ENCODE data around the gene FSCN2.

Gene FSCN2

GRCh38 chr17:81502471-81503017, 25.6 kb upstream of the FSCN2 start:
- Histone ChIP-seq H3K79me2 (ENCODE audit: insufficient read depth, low read length) (peaks cover 2% of the 10 kb centered on the region; the same call in 1 of the 2 replicates), H3K9me3 (ENCODE audit: insufficient read depth, low read depth, low read length) (no peaks in the 10 kb centered on the region), H4K20me1 (ENCODE audit: insufficient read depth, low read length, poor library complexity, severe bottlenecking) (peaks cover 3% of the 10 kb centered on the region)

GRCh38 chr17:81503619-81504018, 24.6 kb upstream of the FSCN2 start:
- H3K9me2 ChIP-seq (replicated peaks; ENCODE audit: low read depth, low read length) = no peaks in the 10 kb centered on the region
- TF ChIP-seq CTCF (conservative IDR thresholded peaks at IDR 0.05; ENCODE audit: low read length) (no peak), EZH2phosphoT487 (IDR thresholded peaks at IDR 0.05; ENCODE audit: borderline replicate concordance) (no peak)
- peaks cover 13% of the 10 kb centered on the region for H3K79me2 ChIP-seq (ENCODE audit: insufficient read depth, low read length)
- no peak overlapping the region for H3K4me2 ChIP-seq (ENCODE audit: low read depth, low read length, poor library complexity, severe bottlenecking)
- no peak overlapping the region for H2AFZ ChIP-seq (ENCODE audit: low read length)
- peaks cover 9% of the 10 kb centered on the region for H3K4me1 ChIP-seq (ENCODE audit: insufficient read depth, low read length, poor library complexity, severe bottlenecking)
- H4K20me1 ChIP-seq (ENCODE audit: insufficient read depth, low read length, poor library complexity, severe bottlenecking) = peaks cover 11% of the 10 kb centered on the region
- no peak overlapping the region for H3K9ac ChIP-seq (ENCODE audit: low read depth, low read length, poor library complexity, severe bottlenecking)
- no peaks in the 10 kb centered on the region for H3K9me3 ChIP-seq (ENCODE audit: insufficient read depth, low read depth, low read length)
- peaks cover 7% of the 10 kb centered on the region for H3F3A ChIP-seq (ENCODE audit: low read depth)
- no peaks in the 10 kb centered on the region for H3K27me3 ChIP-seq (ENCODE audit: insufficient read depth, low read length, poor library complexity, severe bottlenecking)
- no peak overlapping the region for H3K4me3 ChIP-seq (ENCODE audit: low read length, poor library complexity, severe bottlenecking)
- H3K36me3 ChIP-seq (ENCODE audit: insufficient read depth, low read length) = peaks cover 1% of the 10 kb centered on the region; the same call in 1 of the 2 replicates

More at GRCh38 chr17:81502471-81503017, 25.6 kb upstream of the FSCN2 start:
- H3F3A ChIP-seq (ENCODE audit: low read depth) = peaks cover 2% of the 10 kb centered on the region; the same call in 1 of the 2 replicates
- no peaks in the 10 kb centered on the region for H3K27me3 ChIP-seq (ENCODE audit: insufficient read depth, low read length, poor library complexity, severe bottlenecking)
- no peak overlapping the region for H3K4me3 ChIP-seq (ENCODE audit: low read length, poor library complexity, severe bottlenecking)
- H3K9me2 ChIP-seq (replicated peaks; ENCODE audit: low read depth, low read length) = no peaks in the 10 kb centered on the region
- no peaks in the 10 kb centered on the region for H3K36me3 ChIP-seq (ENCODE audit: insufficient read depth, low read length)
- no peak overlapping the region for H2AFZ ChIP-seq (ENCODE audit: low read length)
- H3K9ac ChIP-seq (ENCODE audit: low read depth, low read length, poor library complexity, severe bottlenecking) = no peak overlapping the region
- TF ChIP-seq CTCF (conservative IDR thresholded peaks at IDR 0.05; ENCODE audit: low read length) (no peak), EZH2phosphoT487 (IDR thresholded peaks at IDR 0.05; ENCODE audit: borderline replicate concordance) (no peak)
- no peak overlapping the region for H3K4me2 ChIP-seq (ENCODE audit: low read depth, low read length, poor library complexity, severe bottlenecking)
- H3K4me1 ChIP-seq (ENCODE audit: insufficient read depth, low read length, poor library complexity, severe bottlenecking) = peaks cover 1% of the 10 kb centered on the region

GRCh38 chr17:81508639-81509206, 19.5 kb upstream of the FSCN2 start:
- Histone ChIP-seq H4K20me1 (ENCODE audit: insufficient read depth, low read length, poor library complexity, severe bottlenecking) (peaks cover 50% of the 10 kb centered on the region), H3K9me3 (ENCODE audit: insufficient read depth, low read depth, low read length) (no peaks in the 10 kb centered on the region), H3K4me3 (ENCODE audit: low read length, poor library complexity, severe bottlenecking) (peak overlapping the region; percentile 97), H2AFZ (ENCODE audit: low read length) (no peak overlapping the region), H3K4me2 (ENCODE audit: low read depth, low read length, poor library complexity, severe bottlenecking) (peak overlapping the region; percentile 84), H3K9me2 (replicated peaks; ENCODE audit: low read depth, low read length) (no peaks in the 10 kb centered on the region), H3K36me3 (ENCODE audit: insufficient read depth, low read length) (peaks cover 39% of the 10 kb centered on the region), H3K79me2 (ENCODE audit: insufficient read depth, low read length) (peaks cover 62% of the 10 kb centered on the region), H3F3A (ENCODE audit: low read depth) (peaks cover 14% of the 10 kb centered on the region), H3K27me3 (ENCODE audit: insufficient read depth, low read length, poor library complexity, severe bottlenecking) (peaks cover 30% of the 10 kb centered on the region), H3K4me1 (ENCODE audit: insufficient read depth, low read length, poor library complexity, severe bottlenecking) (peaks cover 26% of the 10 kb centered on the region), H3K9ac (ENCODE audit: low read depth, low read length, poor library complexity, severe bottlenecking) (peak overlapping the region; percentile 100)
- TF ChIP-seq EZH2phosphoT487 (IDR thresholded peaks at IDR 0.05; ENCODE audit: borderline replicate concordance) (no peak), CTCF (conservative IDR thresholded peaks at IDR 0.05; ENCODE audit: low read length) (no peak)

Data from Loucy (cell line).